Right atrium auricular region (tissue), 2 donors: ENCODE data around the gene OR10H1. TPM values are rescaled to one million over a fixed set of nuclear protein-coding genes. Genes with fewer than 3 reads are reported as not detected.
A peak's percentile ranks its signal among the peaks of the same experiment; 100 is the strongest.

Experiments
- DNase-seq: peaks from one replicate; pipeline ENCODE4 v3.0.0-alpha.2; 2019; ENCODE audit warnings: low spot score
- H3K27ac ChIP-seq, 2 donors: fragments of 200-600 bp; sonication (generic); 1 replicate in 1 of 2; 2 replicates in 1 of 2; pipeline ENCODE4 v1.5.1; 2016 to 2019
- H3K27me3 ChIP-seq, 2 donors: fragments of 200-600 bp; sonication (generic); one replicate each; pipeline versions ENCODE4 v1.5.1 to v1.6.0; 2017 to 2019
- H3K36me3 ChIP-seq: fragments of 200-600 bp; sonication (generic); one replicate; pipeline ENCODE4 v1.5.1; 2016
- H3K4me1 ChIP-seq, 2 donors: fragments of 200-600 bp; sonication (generic); one replicate each; pipeline versions ENCODE4 v1.5.1 to v1.6.0; 2017 to 2019
- H3K4me3 ChIP-seq, 2 donors: fragments of 200-600 bp; sonication (generic); 1 replicate in 1 of 2; 2 replicates in 1 of 2; pipeline ENCODE4 v1.5.1; 2017 to 2019; ENCODE audit warnings: mild to moderate bottlenecking in 1 of 2, moderate library complexity in 1 of 2
- H3K9me3 ChIP-seq, 2 donors: fragments of 200-600 bp; sonication (generic); one replicate each; pipeline ENCODE4 v1.5.1; 2019
- CTCF ChIP-seq, 2 donors: fragments of 200-600 bp; sonication (generic); IDR thresholded peaks; one replicate each; pipeline ENCODE4 v1.5.1; 2019; ENCODE audit warnings: antibody characterized with exemption in 2 of 2
- total RNA-seq, 2 donors: library from RNA; depleted of rRNA; stranded (reverse); fragments of >200 nt; gene quantifications; one replicate each; pipeline ENCODE4 v1.1.0, GENCODE V29; 2016

OR10H1 gene
- total RNA-seq, 2 donors from 2014 or later = not detected

GRCh38 chr19:15759962-15760565, 55.4 kb downstream of the OR10H1 start:
- H3K27ac ChIP-seq = no peak overlapping the region
- no peaks in the 10 kb centered on the region for H3K4me1 ChIP-seq
- no peaks in the 10 kb centered on the region for H3K9me3 ChIP-seq
- TF ChIP-seq CTCF (IDR thresholded peaks at IDR 0.05) = peak in 1 of 2 donors; percentile 39
- no peak for DNase-seq
- no peak overlapping the region for H3K4me3 ChIP-seq
- no peaks in the 10 kb centered on the region for H3K36me3 ChIP-seq
- H3K27me3 ChIP-seq = no peaks in the 10 kb centered on the region

GRCh38 chr19:15758379-15758778, 57.1 kb downstream of the OR10H1 start:
- H3K4me1 ChIP-seq = no peaks in the 10 kb centered on the region
- TF ChIP-seq CTCF (IDR thresholded peaks at IDR 0.05) = no peak
- H3K27ac ChIP-seq = no peak overlapping the region
- no peaks in the 10 kb centered on the region for H3K36me3 ChIP-seq
- no peak for DNase-seq
- H3K27me3 ChIP-seq = no peaks in the 10 kb centered on the region
- H3K4me3 ChIP-seq = no peak overlapping the region
- H3K9me3 ChIP-seq = no peaks in the 10 kb centered on the region

Other genes with a start within 250 kb of the OR10H1 start
- not detected for gene CYP4F8, start 200.4 kb downstream of the OR10H1 start, total RNA-seq
- under 1 TPM in 1 of 2 donors, not detected in 1; 0.15 TPM for gene CYP4F3, start 174.8 kb downstream of the OR10H1 start, total RNA-seq
- gene CYP4F12, start 142.6 kb downstream of the OR10H1 start, total RNA-seq = 1 to 10 TPM; 3.1 to 4.3 TPM
- gene OR10H2, start 87.6 kb downstream of the OR10H1 start, total RNA-seq = not detected
- not detected for gene OR10H3, start 77.7 kb downstream of the OR10H1 start, total RNA-seq
- not detected for gene OR10H5, start 28.0 kb downstream of the OR10H1 start, total RNA-seq
- not detected for gene CYP4F2, start 82.4 kb upstream of the OR10H1 start, total RNA-seq
- gene CYP4F11, start 118.9 kb upstream of the OR10H1 start, total RNA-seq = under 1 TPM in 1 of 2 donors, not detected in 1; 0.39 TPM
- gene OR10H4, start 133.3 kb upstream of the OR10H1 start, total RNA-seq = not detected